ENCODE measurements around the gene MYH10. TPM values are rescaled to one million over a fixed set of nuclear protein-coding genes. Genes with fewer than 3 reads are reported as not detected.

MYH10 gene
- total RNA-seq, 5 donors from 2014 or later (not counting 1 experiment from before 2014, with no cell fraction given): 1.3 to 2.8 (median 2.1) TPM

DNA sequence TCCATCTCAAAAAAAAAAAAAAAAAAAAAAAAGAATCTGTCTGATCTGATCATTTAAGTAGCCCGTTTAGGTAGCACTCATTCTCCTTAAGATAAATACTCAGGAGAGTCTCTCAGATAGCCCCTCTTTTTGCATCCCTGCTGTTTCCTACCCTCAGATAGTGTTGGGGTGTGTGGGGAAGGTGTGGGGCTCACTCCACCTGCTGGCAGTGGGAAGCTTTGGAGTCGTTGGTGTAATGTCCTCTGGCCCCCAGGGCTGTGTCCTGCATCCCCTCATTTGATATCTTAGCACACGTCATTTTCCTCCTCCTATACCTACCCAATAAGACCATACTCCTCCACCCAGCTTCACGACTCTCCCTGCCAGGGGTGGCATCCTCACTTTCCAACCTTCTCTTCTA, 20.5 kb upstream of the MYH10 start:
- Mint-ChIP-seq H3K36me3 (no peaks in the 10 kb centered on the region), H3K27me3 (peaks cover 27 to 43% of the 10 kb centered on the region in 2 donors), H3K9me3 (no peaks in the 10 kb centered on the region), H3K4me3 (no peak overlapping the region), H3K27ac (no peak overlapping the region), H3K4me1 (no peaks in the 10 kb centered on the region)
- DNase-seq: no peak
- ChIA-PET CTCF (no interaction called here), POLR2A (no interaction called here)
- H3K9me3 ChIP-seq: no peaks in the 10 kb centered on the region
- H3K4me3 ChIP-seq (ENCODE audit: control insufficient read depth in 1 of 2, extremely low read depth in 1 of 2, low read length in 1 of 2): no peak overlapping the region
- H3K36me3 ChIP-seq (ENCODE audit: control insufficient read depth in 2 of 2, extremely low read depth in 1 of 2, insufficient read depth in 1 of 2, low read length in 1 of 2): no peaks in the 10 kb centered on the region
- H3K27ac ChIP-seq (ENCODE audit: low read length): no peak overlapping the region
- 88% methylated on average over 2 of the region's 4 CpGs for WGBS (ENCODE audit: insufficient coverage)
- no peak for ATAC-seq (replicated peaks in 1 of 4)
- peaks cover 0 to 25% of the 10 kb centered on the region in 2 experiments for H3K27me3 ChIP-seq (replicated peaks in 1 of 2; ENCODE audit: control insufficient read depth in 2 of 2, extremely low read depth in 1 of 2, insufficient read depth in 2 of 2, low read length in 1 of 2)
- H3K4me1 ChIP-seq (ENCODE audit: control insufficient read depth in 1 of 2, extremely low read depth in 1 of 2, insufficient read depth in 2 of 2, low read length in 2 of 2): no peaks in the 10 kb centered on the region

GRCh38 chr17:8650119-8650499, 19.6 kb upstream of the MYH10 start:
- no peaks in the 10 kb centered on the region for H3K36me3 Mint-ChIP-seq
- H3K27me3 Mint-ChIP-seq: peaks cover 27 to 50% of the 10 kb centered on the region in 2 donors
- H3K27ac Mint-ChIP-seq: no peak overlapping the region
- no peaks in the 10 kb centered on the region for H3K4me1 Mint-ChIP-seq
- POLR2A ChIA-PET: no interaction called here
- Histone ChIP-seq H3K4me3 (ENCODE audit: control insufficient read depth in 1 of 2, extremely low read depth in 1 of 2, low read length in 1 of 2) (no peak overlapping the region), H3K27ac (ENCODE audit: low read length) (no peak overlapping the region), H3K27me3 (replicated peaks in 1 of 2; ENCODE audit: control insufficient read depth in 2 of 2, extremely low read depth in 1 of 2, insufficient read depth in 2 of 2, low read length in 1 of 2) (peaks cover 0 to 29% of the 10 kb centered on the region in 2 experiments), H3K9me3 (no peaks in the 10 kb centered on the region), H3K4me1 (ENCODE audit: control insufficient read depth in 1 of 2, extremely low read depth in 1 of 2, insufficient read depth in 2 of 2, low read length in 2 of 2) (no peaks in the 10 kb centered on the region), H3K36me3 (ENCODE audit: control insufficient read depth in 2 of 2, extremely low read depth in 1 of 2, insufficient read depth in 1 of 2, low read length in 1 of 2) (no peaks in the 10 kb centered on the region)
- no peaks in the 10 kb centered on the region for H3K9me3 Mint-ChIP-seq
- no CpG with 5 or more reads among the region's 1 CpG for WGBS (ENCODE audit: insufficient coverage)
- CTCF ChIA-PET: no interaction called here
- ATAC-seq (replicated peaks in 1 of 4) (no peak), DNase-seq (no peak)
- H3K4me3 Mint-ChIP-seq: no peak overlapping the region

- no peaks in the 10 kb centered on the region for H3K36me3 Mint-ChIP-seq
- H3K4me3 Mint-ChIP-seq: no peak overlapping the region
- peaks cover 27 to 50% of the 10 kb centered on the region in 2 donors for H3K27me3 Mint-ChIP-seq
- CTCF ChIA-PET: no interaction called here
- ATAC-seq (replicated peaks in 1 of 4) (no peak), DNase-seq (no peak)
- no peaks in the 10 kb centered on the region for H3K4me1 Mint-ChIP-seq
- no peaks in the 10 kb centered on the region for H3K9me3 Mint-ChIP-seq
- Histone ChIP-seq H3K27ac (ENCODE audit: low read length) (no peak overlapping the region), H3K27me3 (replicated peaks in 1 of 2; ENCODE audit: control insufficient read depth in 2 of 2, extremely low read depth in 1 of 2, insufficient read depth in 2 of 2, low read length in 1 of 2) (peaks cover 0 to 26% of the 10 kb centered on the region in 2 experiments), H3K36me3 (ENCODE audit: control insufficient read depth in 2 of 2, extremely low read depth in 1 of 2, insufficient read depth in 1 of 2, low read length in 1 of 2) (no peaks in the 10 kb centered on the region), H3K4me1 (ENCODE audit: control insufficient read depth in 1 of 2, extremely low read depth in 1 of 2, insufficient read depth in 2 of 2, low read length in 2 of 2) (no peaks in the 10 kb centered on the region), H3K4me3 (ENCODE audit: control insufficient read depth in 1 of 2, extremely low read depth in 1 of 2, low read length in 1 of 2) (no peak overlapping the region), H3K9me3 (no peaks in the 10 kb centered on the region)
- POLR2A ChIA-PET: no interaction called here
- no peak overlapping the region for H3K27ac Mint-ChIP-seq
- 87% methylated on average over 8 of the region's 17 CpGs for WGBS (ENCODE audit: insufficient coverage)
These were observed 18.9 kb upstream of the MYH10 start for GRCh38 chr17:8649157-8650118.

DNA sequence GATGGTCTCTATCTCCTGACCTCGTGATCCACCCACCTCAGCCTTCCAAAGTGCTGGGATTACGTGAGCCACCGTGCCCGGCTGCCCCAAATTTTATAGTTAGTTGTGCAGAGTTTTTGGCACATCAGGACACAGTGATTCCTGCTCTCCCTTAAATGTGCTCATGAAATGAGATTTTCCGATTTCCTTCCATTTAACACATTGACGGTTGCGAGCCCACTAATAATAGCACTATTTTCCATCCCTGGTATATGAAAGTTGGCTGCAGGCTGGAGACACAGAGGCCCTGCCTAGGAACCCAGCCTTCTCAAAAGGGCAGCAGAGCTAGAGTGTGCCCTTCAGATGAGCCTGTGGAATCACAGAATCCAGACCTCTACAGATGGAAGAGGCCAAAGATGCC, 17.4 kb upstream of the MYH10 start:
- WGBS (ENCODE audit: insufficient coverage): no CpG with 5 or more reads among the region's 7 CpGs
- DNase-seq: no peak
- CTCF ChIA-PET: no interaction called here

GRCh38 chr17:8647202-8647601, 16.7 kb upstream of the MYH10 start:
- H3K36me3 Mint-ChIP-seq: no peaks in the 10 kb centered on the region
- Histone ChIP-seq H3K9me3 (no peaks in the 10 kb centered on the region), H3K36me3 (ENCODE audit: control insufficient read depth in 2 of 2, extremely low read depth in 1 of 2, insufficient read depth in 1 of 2, low read length in 1 of 2) (no peaks in the 10 kb centered on the region), H3K4me3 (ENCODE audit: control insufficient read depth in 1 of 2, extremely low read depth in 1 of 2, low read length in 1 of 2) (no peak overlapping the region), H3K4me1 (ENCODE audit: control insufficient read depth in 1 of 2, extremely low read depth in 1 of 2, insufficient read depth in 2 of 2, low read length in 2 of 2) (no peaks in the 10 kb centered on the region), H3K27me3 (replicated peaks in 1 of 2; ENCODE audit: control insufficient read depth in 2 of 2, extremely low read depth in 1 of 2, insufficient read depth in 2 of 2, low read length in 1 of 2) (peaks cover 0 to 31% of the 10 kb centered on the region in 2 experiments), H3K27ac (ENCODE audit: low read length) (no peak overlapping the region)
- H3K9me3 Mint-ChIP-seq: no peaks in the 10 kb centered on the region
- H3K27ac Mint-ChIP-seq: no peak overlapping the region
- ATAC-seq (replicated peaks in 1 of 4) (no peak), DNase-seq (no peak)
- H3K4me3 Mint-ChIP-seq: no peak overlapping the region
- no peaks in the 10 kb centered on the region for H3K4me1 Mint-ChIP-seq
- H3K27me3 Mint-ChIP-seq: peaks cover 22 to 42% of the 10 kb centered on the region in 2 donors
- ChIA-PET CTCF (no interaction called here), POLR2A (no interaction called here)
- 65% methylated on average over 3 of the region's 7 CpGs for WGBS (ENCODE audit: insufficient coverage)

More for the DNA sequence above, 17.4 kb upstream of the MYH10 start:
- Mint-ChIP-seq H3K27me3 (peaks cover 22 to 44% of the 10 kb centered on the region in 2 donors), H3K4me1 (no peaks in the 10 kb centered on the region), H3K27ac (no peak overlapping the region), H3K9me3 (no peaks in the 10 kb centered on the region), H3K4me3 (no peak overlapping the region), H3K36me3 (no peaks in the 10 kb centered on the region)
- Histone ChIP-seq H3K36me3 (ENCODE audit: control insufficient read depth in 2 of 2, extremely low read depth in 1 of 2, insufficient read depth in 1 of 2, low read length in 1 of 2) (no peaks in the 10 kb centered on the region), H3K9me3 (no peaks in the 10 kb centered on the region), H3K4me1 (ENCODE audit: control insufficient read depth in 1 of 2, extremely low read depth in 1 of 2, insufficient read depth in 2 of 2, low read length in 2 of 2) (no peaks in the 10 kb centered on the region), H3K4me3 (ENCODE audit: control insufficient read depth in 1 of 2, extremely low read depth in 1 of 2, low read length in 1 of 2) (no peak overlapping the region), H3K27ac (ENCODE audit: low read length) (no peak overlapping the region), H3K27me3 (replicated peaks in 1 of 2; ENCODE audit: control insufficient read depth in 2 of 2, extremely low read depth in 1 of 2, insufficient read depth in 2 of 2, low read length in 1 of 2) (peaks cover 0 to 31% of the 10 kb centered on the region in 2 experiments)
- POLR2A ChIA-PET: no interaction called here
- no peak for ATAC-seq (replicated peaks in 1 of 4)

DNA sequence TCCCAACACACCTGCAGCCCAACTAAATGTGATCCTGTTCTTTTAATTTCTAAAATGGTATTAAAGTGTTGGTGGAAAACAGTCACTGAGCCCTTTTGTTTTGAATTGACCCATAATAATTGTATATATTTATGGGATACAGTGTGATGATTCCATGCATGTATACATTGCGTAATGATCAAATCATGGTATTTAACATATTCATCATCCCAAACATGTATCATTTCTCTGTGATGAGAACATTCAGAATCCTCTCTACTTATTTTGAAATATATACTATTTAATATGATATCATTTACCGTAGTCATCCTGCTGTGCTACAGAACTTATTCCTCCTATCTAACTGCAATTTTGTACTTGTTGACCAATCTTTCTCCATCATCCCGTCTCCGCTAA, 14.0 kb upstream of the MYH10 start:
- POLR2A ChIA-PET: no interaction called here
- Histone ChIP-seq H3K4me3 (ENCODE audit: control insufficient read depth in 1 of 2, extremely low read depth in 1 of 2, low read length in 1 of 2) (no peak overlapping the region), H3K9me3 (no peaks in the 10 kb centered on the region), H3K36me3 (ENCODE audit: control insufficient read depth in 2 of 2, extremely low read depth in 1 of 2, insufficient read depth in 1 of 2, low read length in 1 of 2) (no peaks in the 10 kb centered on the region), H3K27ac (ENCODE audit: low read length) (no peak overlapping the region), H3K27me3 (replicated peaks in 1 of 2; ENCODE audit: control insufficient read depth in 2 of 2, extremely low read depth in 1 of 2, insufficient read depth in 2 of 2, low read length in 1 of 2) (peaks cover 0 to 24% of the 10 kb centered on the region in 2 experiments), H3K4me1 (ENCODE audit: control insufficient read depth in 1 of 2, extremely low read depth in 1 of 2, insufficient read depth in 2 of 2, low read length in 2 of 2) (no peaks in the 10 kb centered on the region)
- 100% methylated on average over 1 of the region's 4 CpGs for WGBS (ENCODE audit: insufficient coverage)
- Mint-ChIP-seq H3K27ac (no peak overlapping the region), H3K4me1 (no peaks in the 10 kb centered on the region), H3K4me3 (no peak overlapping the region), H3K27me3 (peaks cover 14 to 25% of the 10 kb centered on the region in 2 donors), H3K36me3 (no peaks in the 10 kb centered on the region), H3K9me3 (no peaks in the 10 kb centered on the region)
- CTCF ChIA-PET: interaction anchor here in 1 of 2 donors (0.5 kb wide), 1 partner anchor 80 kb away, joined by 3 read pairs; no protein-coding TSS in a partner anchor
- ATAC-seq (replicated peaks in 1 of 4) (no peak), DNase-seq (no peak)
